Upper lobe of left lung (tissue), 6 donors: Measurements from ENCODE around the gene ARHGAP20. TPM values are rescaled to one million over a fixed set of nuclear protein-coding genes. Genes with fewer than 3 reads are reported as not detected.

Experiments used
- ATAC-seq, 2 donors: fragments of 200-7000 bp; cut with Tn5 transposase; one replicate each; pipeline ENCODE4 v1.9.1; 2022; ENCODE audit warnings: mild to moderate bottlenecking in 2 of 2, moderate library complexity in 2 of 2; ENCODE audit not compliant: low FRiP score in 2 of 2
- DNase-seq, 2 donors: peaks; one replicate each; pipeline ENCODE4 v3.0.0-alpha.2; 2019 to 2020
- H3K27ac ChIP-seq, 4 donors: fragments of 200-600 bp; sonication (generic); one replicate each; pipeline ENCODE4 v1.5.1; 2016 to 2019
- H3K27me3 ChIP-seq, 4 donors: fragments of 200-600 bp; sonication (generic); one replicate each; pipeline ENCODE4 v1.5.1; 2017 to 2019
- H3K36me3 ChIP-seq, 4 donors: fragments of 200-600 bp; sonication (generic); one replicate each; pipeline ENCODE4 v1.5.1; 2016 to 2019
- H3K4me1 ChIP-seq, 4 donors: fragments of 200-600 bp; sonication (generic); one replicate each; pipeline ENCODE4 v1.5.1; 2018 to 2019
- H3K4me3 ChIP-seq, 4 donors: fragments of 200-600 bp; sonication (generic); one replicate each; pipeline ENCODE4 v1.5.1; 2017 to 2019; ENCODE audit warnings: mild to moderate bottlenecking in 2 of 4, moderate library complexity in 1 of 4
- H3K9me3 ChIP-seq, 4 donors: fragments of 200-600 bp; sonication (generic); one replicate each; pipeline ENCODE4 v1.5.1; 2018 to 2019
- EP300 ChIP-seq, 4 donors: sonication (generic); formaldehyde crosslinking; IDR thresholded peaks; one replicate each; pipeline ENCODE4 v1.5.1; 2017; ENCODE audit warnings: antibody characterized with exemption in 4 of 4, control low read depth in 2 of 4
- POLR2A ChIP-seq, 4 donors: fragments of 450-650 bp; IDR thresholded peaks; one replicate each; pipeline ENCODE4 v1.5.1; 2016 to 2017; ENCODE audit warnings: antibody characterized with exemption in 4 of 4, mild to moderate bottlenecking in 2 of 4
- POLR2AphosphoS5 ChIP-seq, 2 donors: sonication (generic); formaldehyde crosslinking; IDR thresholded peaks; one replicate each; pipeline ENCODE4 v1.5.1; 2017; ENCODE audit warnings: antibody characterized with exemption in 2 of 2
- WGBS, 2 donors: methylation state at CpG; one replicate each; pipeline ENCODE4 v1.1.5; 2017 to 2018; 5-methylcytosine and 5-hydroxymethylcytosine counted together
- total RNA-seq, 6 donors: library from RNA; depleted of rRNA in 4 of 6; stranded (reverse); fragments of >200 nt in 4 of 6; gene quantifications; one replicate each; pipeline versions ENCODE4 v1.1.0 to v1.2.1, GENCODE V29; 2016 to 2021
- TF ChIP-seq, protein P1 (sequence below), 6 experiments: fragments of 450-650 bp in 4 of 6; fragments of 200-600 bp in 2 of 6; sonication (generic) in 2 of 6; IDR thresholded peaks; one replicate each; pipeline ENCODE4 v1.5.1; 2016 to 2019; ENCODE audit warnings: antibody characterized with exemption in 6 of 6
- donor health status: DM: no; HTN: no; CAD: no; lungs with moderate emphysema.
- donor health status: DM: no; HTN: yes; CAD: no; lungs with severe emphysema.

ARHGAP20 gene
- total RNA-seq, 6 donors from 2014 or later, result 4.3 to 7.4 (median 5.5) TPM

DNA sequence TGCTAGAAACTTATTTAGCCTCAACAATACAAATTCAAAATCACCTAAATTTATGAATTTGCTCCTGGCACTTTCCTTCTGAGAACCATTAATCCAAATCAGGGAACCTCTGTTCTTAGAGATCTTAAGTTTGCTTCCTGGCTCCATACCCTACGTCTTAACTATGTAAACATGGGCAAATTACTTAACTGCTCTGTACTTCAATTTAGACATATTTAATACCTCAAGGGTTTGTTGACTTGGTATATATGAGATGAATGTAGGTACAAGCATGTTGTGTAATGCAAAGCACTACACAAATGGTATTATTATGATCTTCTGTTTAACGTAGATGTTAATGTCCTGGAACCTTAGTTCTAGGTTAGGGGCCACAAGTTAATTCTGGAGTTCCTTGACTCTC, 22.6 kb upstream of the ARHGAP20 start:
- 15 to 61% methylated on average over 2 of the region's 2 CpGs for WGBS, 2 donors
- TF ChIP-seq POLR2A (IDR thresholded peaks at IDR 0.05) (no peak), POLR2AphosphoS5 (IDR thresholded peaks at IDR 0.05) (no peak), EP300 (IDR thresholded peaks at IDR 0.05) (no peak)
- TF ChIP-seq, protein P1, sequence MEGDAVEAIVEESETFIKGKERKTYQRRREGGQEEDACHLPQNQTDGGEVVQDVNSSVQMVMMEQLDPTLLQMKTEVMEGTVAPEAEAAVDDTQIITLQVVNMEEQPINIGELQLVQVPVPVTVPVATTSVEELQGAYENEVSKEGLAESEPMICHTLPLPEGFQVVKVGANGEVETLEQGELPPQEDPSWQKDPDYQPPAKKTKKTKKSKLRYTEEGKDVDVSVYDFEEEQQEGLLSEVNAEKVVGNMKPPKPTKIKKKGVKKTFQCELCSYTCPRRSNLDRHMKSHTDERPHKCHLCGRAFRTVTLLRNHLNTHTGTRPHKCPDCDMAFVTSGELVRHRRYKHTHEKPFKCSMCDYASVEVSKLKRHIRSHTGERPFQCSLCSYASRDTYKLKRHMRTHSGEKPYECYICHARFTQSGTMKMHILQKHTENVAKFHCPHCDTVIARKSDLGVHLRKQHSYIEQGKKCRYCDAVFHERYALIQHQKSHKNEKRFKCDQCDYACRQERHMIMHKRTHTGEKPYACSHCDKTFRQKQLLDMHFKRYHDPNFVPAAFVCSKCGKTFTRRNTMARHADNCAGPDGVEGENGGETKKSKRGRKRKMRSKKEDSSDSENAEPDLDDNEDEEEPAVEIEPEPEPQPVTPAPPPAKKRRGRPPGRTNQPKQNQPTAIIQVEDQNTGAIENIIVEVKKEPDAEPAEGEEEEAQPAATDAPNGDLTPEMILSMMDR (IDR thresholded peaks at IDR 0.05), result no peak
- no peaks in the 10 kb centered on the region for H3K27me3 ChIP-seq

DNA sequence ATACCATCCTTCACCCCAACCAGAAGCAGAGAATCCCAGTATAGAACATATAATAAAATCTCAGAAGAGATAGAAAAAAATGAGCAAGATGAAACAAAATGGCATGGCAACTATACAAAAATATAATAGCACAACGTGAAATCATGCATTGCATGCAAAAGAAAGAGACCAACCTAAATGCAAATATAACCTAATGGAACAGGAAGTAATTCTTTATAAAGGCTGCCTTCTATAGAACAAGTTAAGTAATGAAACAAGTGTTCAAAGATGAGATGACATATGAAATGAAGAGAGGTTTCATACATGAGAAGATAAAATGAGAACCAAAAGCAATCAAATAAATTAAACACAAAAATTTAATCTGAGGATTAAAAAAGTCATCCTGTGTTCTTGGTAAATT, 18.5 kb upstream of the ARHGAP20 start:
- ATAC-seq (no peak), DNase-seq (no peak)
- no peak overlapping the region for H3K27ac ChIP-seq
- no peaks in the 10 kb centered on the region for H3K9me3 ChIP-seq
- no peaks in the 10 kb centered on the region for H3K36me3 ChIP-seq
- H3K4me1 ChIP-seq, result no peaks in the 10 kb centered on the region
- H3K27me3 ChIP-seq, result no peaks in the 10 kb centered on the region
- 76 to 93% methylated on average over 1 of the region's 1 CpG for WGBS, 2 donors
- no peak overlapping the region for H3K4me3 ChIP-seq
- TF ChIP-seq POLR2A (IDR thresholded peaks at IDR 0.05), result no peak
- no peak for TF ChIP-seq POLR2AphosphoS5 (IDR thresholded peaks at IDR 0.05)
- TF ChIP-seq, protein P1 (IDR thresholded peaks at IDR 0.05), result no peak
- no peak for TF ChIP-seq EP300 (IDR thresholded peaks at IDR 0.05)

More for the DNA sequence above, 22.6 kb upstream of the ARHGAP20 start:
- DNase-seq (no peak), ATAC-seq (no peak)
- no peak overlapping the region for H3K27ac ChIP-seq
- H3K9me3 ChIP-seq, result no peaks in the 10 kb centered on the region
- no peak overlapping the region for H3K4me3 ChIP-seq
- H3K4me1 ChIP-seq, result no peaks in the 10 kb centered on the region
- no peaks in the 10 kb centered on the region for H3K36me3 ChIP-seq

DNA sequence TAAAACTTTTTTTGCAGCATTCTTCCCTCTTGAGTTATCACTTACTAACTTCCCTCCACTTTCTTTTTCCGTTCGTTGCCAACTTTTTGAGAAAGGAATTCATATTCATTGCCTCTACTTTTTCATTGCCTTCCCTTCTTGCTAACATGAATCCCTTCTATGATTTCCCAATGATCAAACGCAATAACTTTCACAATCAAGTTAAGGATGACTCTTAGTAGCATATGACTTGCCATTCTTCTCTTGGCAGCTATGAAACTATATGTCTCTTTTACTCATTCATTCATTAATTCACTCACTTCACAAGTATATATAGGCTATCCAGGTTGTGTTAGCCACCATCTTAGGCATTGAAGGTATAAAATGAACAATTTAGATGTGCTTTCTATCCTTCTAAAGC, 16.6 kb upstream of the ARHGAP20 start:
- Histone ChIP-seq H3K27me3 (no peaks in the 10 kb centered on the region), H3K9me3 (no peaks in the 10 kb centered on the region), H3K4me3 (no peak overlapping the region), H3K27ac (no peak overlapping the region), H3K36me3 (no peaks in the 10 kb centered on the region), H3K4me1 (no peaks in the 10 kb centered on the region)
- no peak for DNase-seq
- ATAC-seq, result no peak
- no peak for TF ChIP-seq EP300 (IDR thresholded peaks at IDR 0.05)
- TF ChIP-seq POLR2AphosphoS5 (IDR thresholded peaks at IDR 0.05), result no peak
- TF ChIP-seq, protein P1 (IDR thresholded peaks at IDR 0.05), result no peak
- no peak for TF ChIP-seq POLR2A (IDR thresholded peaks at IDR 0.05)
- 68 to 70% methylated on average over 3 of the region's 3 CpGs for WGBS, 2 donors

DNA sequence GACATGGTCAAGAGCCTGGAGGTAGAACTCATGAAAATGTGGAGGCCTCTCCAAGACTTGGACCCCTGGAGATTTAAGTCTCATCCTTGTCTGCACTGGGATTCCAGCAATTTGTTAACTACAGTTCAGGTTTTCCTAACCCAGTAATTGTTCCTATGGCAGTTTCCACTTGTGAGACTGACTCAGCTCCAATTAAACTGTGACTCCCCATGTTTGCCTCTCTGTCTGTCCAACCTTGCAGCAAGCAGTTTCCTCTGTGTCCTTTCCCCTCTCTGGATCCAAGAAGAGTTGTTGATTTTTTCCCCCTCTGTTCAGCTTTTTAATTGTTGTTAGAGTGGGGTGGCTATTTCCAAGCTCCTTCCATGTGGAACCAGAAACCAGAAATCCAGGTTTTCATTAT, 16.2 kb upstream of the ARHGAP20 start:
- no peak overlapping the region for H3K27ac ChIP-seq

DNA sequence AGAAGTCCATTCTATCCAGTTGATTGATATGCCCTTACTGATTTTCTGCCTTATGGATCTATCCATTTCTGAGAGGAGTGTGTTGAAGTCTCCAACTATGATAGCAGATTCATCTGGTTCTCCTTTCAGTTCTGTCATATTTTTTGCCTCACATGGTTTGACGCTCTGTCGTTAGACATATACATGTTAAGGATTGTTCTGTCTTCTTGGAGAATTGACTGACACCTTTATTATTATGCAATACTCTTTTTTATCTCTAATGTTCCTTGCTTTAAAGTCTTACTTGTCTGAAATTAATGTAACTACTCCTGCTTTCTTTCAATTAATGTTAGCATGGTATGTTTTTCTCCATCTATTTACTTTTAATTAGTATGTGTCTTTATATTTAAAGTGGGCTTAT, 12.1 kb upstream of the ARHGAP20 start:
- WGBS, 2 donors, result 64 to 86% methylated on average over 2 of the region's 2 CpGs

More for the DNA sequence above, 16.2 kb upstream of the ARHGAP20 start:
- H3K9me3 ChIP-seq, result no peaks in the 10 kb centered on the region
- H3K36me3 ChIP-seq, result no peaks in the 10 kb centered on the region
- H3K4me3 ChIP-seq, result no peak overlapping the region
- ATAC-seq, result no peak
- H3K4me1 ChIP-seq, result no peaks in the 10 kb centered on the region
- no peak for DNase-seq
- TF ChIP-seq POLR2AphosphoS5 (IDR thresholded peaks at IDR 0.05) (no peak), EP300 (IDR thresholded peaks at IDR 0.05) (no peak)
- TF ChIP-seq, protein P1 (IDR thresholded peaks at IDR 0.05), result no peak
- no peaks in the 10 kb centered on the region for H3K27me3 ChIP-seq

More for the DNA sequence above, 12.1 kb upstream of the ARHGAP20 start:
- ATAC-seq (no peak), DNase-seq (no peak)
- H3K4me1 ChIP-seq, result peaks cover 0 to 5% (median 0%) of the 10 kb centered on the region in 4 donors
- no peaks in the 10 kb centered on the region for H3K9me3 ChIP-seq
- no peaks in the 10 kb centered on the region for H3K27me3 ChIP-seq
- no peak overlapping the region for H3K4me3 ChIP-seq
- no peak overlapping the region for H3K27ac ChIP-seq
- no peaks in the 10 kb centered on the region for H3K36me3 ChIP-seq
- TF ChIP-seq, protein P1 (IDR thresholded peaks at IDR 0.05), result no peak
- TF ChIP-seq EP300 (IDR thresholded peaks at IDR 0.05) (no peak), POLR2AphosphoS5 (IDR thresholded peaks at IDR 0.05) (no peak), POLR2A (IDR thresholded peaks at IDR 0.05) (no peak)
